ENCODE results near the gene RHBDL1.

- TF ChIP-seq POLR2AphosphoS5 (IDR thresholded peaks at IDR 0.05; ENCODE audit: low read depth, low read length) (no peak), TAF1 (IDR thresholded peaks at IDR 0.05; ENCODE audit: borderline replicate concordance, insufficient read depth, low read length) (no peak)
These were observed 2.1 kb downstream of the RHBDL1 start for GRCh38 chr16:677316-678190.

All from PFSK-1 (cell line).